ENCODE measurements around the gene RYR3. TPM values are rescaled to one million over a fixed set of nuclear protein-coding genes. Genes with fewer than 3 reads are reported as not detected.
A peak's percentile ranks its signal among the peaks of the same experiment; 100 is the strongest.

RYR3 gene
- total RNA-seq, 2 donors from 2014 or later = 9.7 to 9.9 TPM

DNA sequence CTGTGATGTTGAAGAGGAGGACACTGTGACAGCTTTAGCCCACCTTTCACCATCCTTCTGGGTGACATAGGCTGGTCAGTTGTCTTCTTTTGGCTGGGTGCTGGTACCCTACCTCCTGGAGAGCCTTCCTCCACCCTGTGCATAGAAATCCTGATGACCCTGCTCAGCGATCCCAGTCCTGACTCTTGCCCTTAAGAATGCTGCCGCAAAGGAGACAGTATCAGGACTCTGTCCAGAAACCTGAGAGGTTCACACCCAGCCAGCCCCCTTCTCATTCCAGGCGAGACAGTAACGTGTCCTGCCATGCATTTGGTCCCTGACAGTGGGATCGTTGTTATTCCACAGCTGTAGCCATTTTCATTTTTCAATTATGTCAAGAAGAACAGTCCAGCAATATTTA lies 344.7 kb downstream of the RYR3 start:
- DNase-seq (ENCODE audit: low spot score) = no peak
- intact Hi-C loops (cut with DNase I) = no loop called here

DNA sequence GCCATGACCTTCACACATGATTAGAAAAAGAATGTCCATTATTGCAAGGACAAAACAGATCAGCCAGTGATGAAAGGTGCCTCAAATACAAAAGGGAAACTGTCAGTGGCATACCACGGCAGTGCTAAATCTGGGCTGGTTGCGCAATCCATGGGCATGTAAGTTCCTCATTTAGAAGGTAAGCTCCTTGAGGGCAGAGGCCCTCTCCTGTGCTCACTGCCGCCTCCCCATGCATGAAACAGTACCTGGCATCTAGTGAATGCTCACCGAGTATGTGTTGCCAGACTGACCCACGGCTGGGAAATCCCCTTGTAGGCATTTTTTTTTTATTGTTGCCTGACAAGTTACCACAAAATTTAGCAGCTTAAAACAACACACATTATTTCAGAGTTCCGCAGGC lies 345.4 kb downstream of the RYR3 start:
- intact Hi-C loops (cut with DNase I) = no loop called here
- DNase-seq (ENCODE audit: low spot score) = no peak

DNA sequence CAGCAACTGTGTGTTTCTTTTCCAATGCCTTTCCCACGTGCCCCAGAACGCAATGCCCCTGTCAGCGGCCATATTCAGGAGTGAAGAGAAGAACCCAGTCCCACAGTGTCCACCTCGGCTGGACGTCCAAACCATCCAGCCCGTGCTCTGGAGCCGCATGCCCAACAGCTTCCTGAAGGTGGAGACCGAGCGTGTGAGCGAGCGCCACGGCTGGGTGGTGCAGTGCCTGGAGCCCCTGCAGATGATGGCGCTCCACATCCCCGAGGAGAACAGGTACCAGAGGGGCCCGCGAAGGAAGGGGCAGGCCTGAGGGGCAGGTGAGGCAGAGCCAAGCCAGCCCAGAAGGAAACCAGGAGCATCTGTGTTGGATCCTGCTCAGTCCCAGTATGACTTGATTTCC lies 349.4 kb downstream of the RYR3 start:
- no peak for DNase-seq (ENCODE audit: low spot score)
- intact Hi-C loops (cut with DNase I) = no loop called here

DNA sequence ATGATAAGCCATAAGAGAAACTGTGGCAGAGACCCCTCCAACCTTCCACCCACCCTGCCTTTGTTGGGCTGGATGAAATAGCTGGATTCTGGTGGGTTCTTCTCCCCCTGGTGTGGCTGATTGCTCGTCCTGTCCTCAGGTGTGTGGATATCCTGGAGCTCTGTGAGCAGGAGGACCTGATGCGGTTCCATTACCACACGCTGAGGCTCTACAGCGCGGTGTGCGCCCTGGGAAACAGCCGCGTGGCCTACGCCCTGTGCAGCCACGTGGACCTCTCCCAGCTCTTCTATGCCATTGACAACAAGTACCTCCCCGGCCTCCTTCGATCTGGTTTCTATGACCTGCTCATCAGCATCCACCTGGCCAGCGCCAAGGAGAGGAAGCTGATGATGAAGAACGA lies 351.2 kb downstream of the RYR3 start:
- DNase-seq (ENCODE audit: low spot score) = no peak
- intact Hi-C loops (cut with DNase I) = no loop called here

DNA sequence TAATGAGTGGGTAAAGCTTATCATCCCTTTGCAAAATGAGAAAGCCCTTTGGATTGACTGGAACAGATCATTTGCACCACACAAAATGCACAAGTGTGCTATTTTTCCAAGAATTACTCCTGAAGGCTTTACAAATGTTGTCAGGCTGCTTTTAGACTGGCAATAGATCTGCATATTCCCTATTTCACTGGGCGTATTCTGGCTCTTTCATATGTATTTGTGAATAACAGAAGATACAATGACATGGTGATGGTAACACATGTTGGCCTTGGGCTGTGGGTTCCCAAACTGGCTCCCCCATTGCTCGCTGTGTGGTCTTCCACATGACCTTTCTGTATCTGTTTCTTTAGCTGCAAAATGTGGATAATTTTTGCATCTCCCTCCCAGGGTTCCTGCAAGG lies 354.2 kb downstream of the RYR3 start:
- no peak for DNase-seq (ENCODE audit: low spot score)
- intact Hi-C loops (cut with DNase I) = no loop called here

DNA sequence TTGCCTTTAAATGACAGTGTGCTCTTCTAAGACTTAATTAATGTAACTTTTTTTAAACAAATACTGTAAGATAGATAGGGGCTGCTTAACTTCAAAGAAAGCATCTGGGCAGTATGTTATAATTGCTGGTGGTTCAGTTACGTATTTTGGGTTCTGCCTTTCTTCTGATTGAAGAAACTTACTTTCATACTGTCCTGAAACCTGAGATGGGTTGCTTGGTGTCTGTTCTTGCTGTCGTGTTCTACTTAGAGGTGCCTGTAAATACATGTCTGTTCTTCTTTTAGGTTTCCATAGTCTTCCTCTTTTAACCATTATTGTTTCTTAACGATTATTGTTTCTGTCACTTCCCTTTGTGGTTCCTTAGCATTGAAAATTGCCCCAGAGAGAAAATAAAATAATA lies 359.8 kb downstream of the RYR3 start:
- intact Hi-C loops (cut with DNase I) = no loop called here
- DNase-seq (ENCODE audit: low spot score) = no peak

DNA sequence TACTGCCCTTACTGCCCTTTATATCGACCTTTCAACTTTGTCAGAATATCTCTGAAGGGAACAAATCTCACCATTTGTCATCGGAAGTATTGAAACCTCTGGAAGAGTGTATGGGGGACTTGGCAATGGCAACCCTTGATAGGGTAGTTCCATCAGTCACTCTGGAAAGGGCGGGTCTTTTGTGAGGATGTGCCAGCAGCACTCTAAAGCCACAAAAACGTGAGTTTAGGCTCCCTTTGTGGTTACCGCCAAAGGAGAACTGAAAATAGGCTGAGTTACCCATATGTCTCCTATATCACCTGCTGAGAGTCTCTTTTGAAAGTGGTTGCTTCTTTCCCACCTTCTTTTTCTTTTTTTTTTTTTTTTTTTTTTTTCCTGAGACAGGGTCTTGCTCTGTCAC lies 360.7 kb downstream of the RYR3 start:
- no peak for DNase-seq (ENCODE audit: low spot score)
- intact Hi-C loops (cut with DNase I) = no loop called here

DNA sequence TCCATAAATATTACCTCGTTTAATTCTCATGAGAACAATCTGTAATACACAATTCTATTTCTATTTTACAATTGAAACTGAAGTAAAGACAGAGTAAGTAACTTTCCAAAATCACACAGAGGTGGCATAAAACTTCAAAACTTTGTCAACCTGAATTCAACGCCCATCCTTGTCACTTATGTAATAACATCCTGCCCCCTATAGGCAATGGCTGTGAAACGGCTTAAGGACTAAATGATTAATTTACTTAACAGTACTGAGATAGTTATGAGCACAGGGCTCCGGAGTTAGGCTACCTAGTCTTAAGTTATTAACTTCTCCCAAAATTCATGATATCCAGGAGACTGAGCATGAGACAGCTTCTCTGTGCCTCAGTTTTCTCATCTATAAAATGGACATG lies 364.5 kb downstream of the RYR3 start:
- no peak for DNase-seq (ENCODE audit: low spot score)
- intact Hi-C loops (cut with DNase I) = no loop called here

DNA sequence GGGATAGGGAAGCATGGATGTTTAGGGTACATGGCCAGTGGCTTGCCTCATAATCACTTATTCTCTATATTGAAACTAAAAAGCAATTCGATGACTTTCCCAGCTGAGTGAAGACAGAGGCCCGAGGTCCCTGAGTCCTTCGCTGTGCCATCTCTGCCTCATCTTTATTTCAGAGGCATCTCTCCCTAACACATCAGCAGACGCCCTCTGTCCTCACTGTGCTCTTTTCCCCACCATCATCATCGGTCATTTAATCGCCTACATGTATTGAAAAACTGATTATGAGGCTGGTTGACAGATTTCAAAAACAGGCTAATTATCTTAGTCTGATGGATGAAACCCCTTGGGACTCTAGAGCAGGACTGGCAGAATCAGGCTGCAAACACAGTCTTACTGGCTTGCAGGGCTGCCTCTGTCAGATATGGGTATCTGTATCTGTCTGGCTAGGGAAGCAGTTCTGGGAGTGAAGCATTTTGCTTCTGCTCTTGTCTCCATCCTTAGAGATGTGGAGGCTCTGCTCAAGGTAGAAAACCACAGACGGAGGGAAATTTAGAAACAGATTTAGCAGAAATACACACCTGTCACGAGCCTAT lies 366.6 kb downstream of the RYR3 start:
- intact Hi-C loops (cut with DNase I) = no loop called here
- DNase-seq (ENCODE audit: low spot score) = no peak

DNA sequence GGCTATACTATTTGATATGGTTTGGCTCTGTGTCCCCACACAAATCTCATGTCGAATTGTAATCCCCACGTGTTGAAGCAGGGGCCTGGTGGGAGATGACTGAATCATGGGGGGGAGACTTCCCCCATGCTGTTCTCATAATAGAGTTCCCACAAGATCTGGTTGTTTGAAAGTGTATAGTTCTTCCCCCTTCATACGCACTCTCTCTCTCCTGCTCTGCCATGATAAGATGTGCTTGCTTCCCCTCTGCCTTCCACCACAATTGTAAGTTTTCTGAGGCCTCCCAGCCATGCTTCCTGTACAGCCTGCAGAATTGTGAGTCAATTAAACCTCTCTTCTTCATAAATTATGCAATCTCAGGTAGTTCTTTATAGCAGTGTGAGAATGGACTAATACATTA lies 367.4 kb downstream of the RYR3 start:
- DNase-seq (ENCODE audit: low spot score) = no peak
- intact Hi-C loops (cut with DNase I) = no loop called here

DNA sequence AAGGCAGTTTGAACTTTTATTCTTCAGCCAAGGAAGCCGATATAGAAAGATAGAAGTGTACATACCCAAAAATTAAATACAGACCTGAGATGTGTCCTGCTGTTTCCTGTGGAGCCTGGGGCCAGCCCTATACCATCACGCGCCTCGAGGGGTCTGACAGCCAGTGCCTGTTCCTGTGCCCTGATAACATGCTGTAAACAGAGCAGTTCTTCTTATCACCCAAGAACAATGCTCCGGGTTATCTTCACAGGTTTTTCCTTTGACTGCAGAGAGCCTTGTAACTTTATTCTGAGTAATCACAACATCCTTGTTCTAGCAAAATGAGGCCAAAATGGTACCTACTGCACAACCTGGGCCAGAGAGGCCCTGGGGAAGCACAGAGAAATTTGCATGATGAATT lies 367.8 kb downstream of the RYR3 start:
- no peak for DNase-seq (ENCODE audit: low spot score)
- intact Hi-C loops (cut with DNase I) = no loop called here

DNA sequence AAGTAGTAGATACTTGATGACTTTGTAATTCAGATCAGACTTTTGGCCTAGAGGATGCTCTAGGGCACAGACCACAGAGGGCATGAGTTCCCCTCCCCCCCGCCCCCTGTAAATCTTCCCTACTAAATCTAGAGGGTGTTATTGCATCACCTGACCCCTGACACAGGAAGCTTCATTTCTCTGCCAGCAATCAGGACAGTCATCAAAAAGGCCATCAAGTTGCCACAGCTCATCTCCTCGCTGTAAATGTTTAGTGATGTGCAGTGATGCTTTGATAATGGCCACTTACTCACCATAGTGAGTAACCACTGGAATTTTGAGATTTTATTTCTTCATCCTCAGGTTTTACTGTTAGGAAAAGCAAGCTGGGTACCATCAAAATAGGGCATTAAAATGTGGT lies 368.3 kb downstream of the RYR3 start:
- intact Hi-C loops (cut with DNase I) = no loop called here
- no peak for DNase-seq (ENCODE audit: low spot score)

DNA sequence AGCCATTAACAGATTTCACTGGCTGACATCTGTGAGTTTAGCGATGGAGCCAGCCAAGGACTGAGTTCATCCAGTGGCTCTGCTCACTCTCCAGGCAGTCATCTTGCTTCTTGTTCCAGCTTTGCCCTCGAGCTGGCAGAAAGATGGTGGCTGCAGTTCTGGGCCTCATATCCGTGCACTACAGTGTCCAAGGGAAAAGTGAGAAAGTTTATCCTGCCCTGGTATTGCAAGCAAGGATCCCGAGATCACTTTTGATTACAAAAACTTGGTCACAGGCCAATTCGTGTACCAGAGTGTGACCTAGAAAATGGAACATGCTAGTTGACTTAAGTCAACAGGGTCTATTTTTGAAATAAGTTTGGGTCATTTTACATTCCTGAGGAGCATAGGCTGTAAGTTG lies 369.6 kb downstream of the RYR3 start:
- no peak for DNase-seq (ENCODE audit: low spot score)
- intact Hi-C loops (cut with DNase I) = no loop called here

DNA sequence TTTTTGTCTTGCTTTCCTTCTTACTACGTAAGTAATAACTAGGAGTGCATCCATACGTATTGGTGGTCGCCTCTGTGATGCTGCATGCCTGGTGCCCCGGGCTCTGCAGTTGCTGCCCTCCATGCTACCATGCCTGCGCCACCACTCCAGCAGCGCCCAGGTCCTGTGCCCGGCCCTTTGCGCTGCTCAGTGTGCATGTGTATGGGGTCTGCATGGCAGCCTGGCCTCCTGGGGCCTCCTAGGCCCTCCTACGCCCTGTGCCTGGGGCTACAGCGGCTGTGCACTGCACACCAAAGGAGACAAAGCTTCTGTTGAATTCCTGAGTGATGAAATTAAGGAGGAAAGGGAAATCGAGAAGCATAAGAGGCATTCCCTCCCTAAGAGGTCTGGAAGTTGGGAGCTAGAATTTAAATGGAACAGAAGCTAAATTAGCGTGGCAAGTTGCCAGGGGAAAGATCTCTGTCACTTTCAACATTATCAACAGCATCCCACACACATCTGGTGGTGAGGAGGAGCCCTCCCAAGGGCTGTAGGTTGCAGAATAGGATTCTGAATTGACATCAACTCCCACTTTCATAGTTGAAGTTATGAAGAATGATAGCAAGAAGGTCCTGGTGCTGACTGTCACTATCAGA lies 382.5 kb downstream of the RYR3 start:
- intact Hi-C loops (cut with DNase I) = no loop called here
- DNase-seq (ENCODE audit: low spot score) = no peak

DNA sequence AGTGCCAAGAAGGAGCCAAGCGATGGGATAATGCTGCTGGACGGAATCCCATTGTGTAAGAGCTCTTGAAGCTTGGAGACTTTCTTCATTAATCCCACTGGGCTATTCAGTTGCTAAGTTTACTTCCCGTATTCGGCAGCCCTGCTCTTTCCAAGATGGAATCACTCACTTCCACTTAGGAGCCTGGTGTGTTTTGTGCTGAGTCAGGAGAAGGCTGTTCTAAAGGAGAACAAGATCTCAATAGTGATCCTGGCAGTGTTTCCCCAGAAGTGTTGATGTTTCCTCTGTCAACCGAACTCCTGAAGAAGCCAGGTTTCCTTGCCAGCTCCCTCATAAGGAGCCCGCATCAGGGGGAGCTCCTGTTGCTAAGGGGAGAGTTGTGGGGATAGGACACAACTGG lies 387.4 kb downstream of the RYR3 start:
- intact Hi-C loops (cut with DNase I) = no loop called here
- DNase-seq (ENCODE audit: low spot score) = no peak

DNA sequence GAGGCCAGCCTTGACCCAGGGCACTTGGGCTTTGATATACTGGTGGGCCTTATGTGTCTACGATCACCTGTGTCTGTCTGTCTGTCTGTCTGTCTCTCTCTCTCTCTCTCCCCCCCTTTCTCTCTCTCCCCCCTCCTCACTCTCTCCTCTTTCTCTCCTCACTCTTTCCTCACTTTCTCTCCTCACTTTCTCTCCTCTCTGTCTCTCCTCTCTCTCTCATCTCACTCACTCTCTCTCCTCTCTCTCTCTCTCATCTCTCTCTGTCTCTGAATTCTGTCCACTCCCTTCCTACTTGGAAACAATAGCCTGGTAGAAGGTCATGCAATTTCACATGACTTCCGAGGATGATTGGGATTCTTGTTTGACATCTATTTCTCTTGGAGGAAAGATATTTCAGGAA lies 388.4 kb downstream of the RYR3 start:
- no peak for DNase-seq (ENCODE audit: low spot score)
- intact Hi-C loops (cut with DNase I) = no loop called here

DNA sequence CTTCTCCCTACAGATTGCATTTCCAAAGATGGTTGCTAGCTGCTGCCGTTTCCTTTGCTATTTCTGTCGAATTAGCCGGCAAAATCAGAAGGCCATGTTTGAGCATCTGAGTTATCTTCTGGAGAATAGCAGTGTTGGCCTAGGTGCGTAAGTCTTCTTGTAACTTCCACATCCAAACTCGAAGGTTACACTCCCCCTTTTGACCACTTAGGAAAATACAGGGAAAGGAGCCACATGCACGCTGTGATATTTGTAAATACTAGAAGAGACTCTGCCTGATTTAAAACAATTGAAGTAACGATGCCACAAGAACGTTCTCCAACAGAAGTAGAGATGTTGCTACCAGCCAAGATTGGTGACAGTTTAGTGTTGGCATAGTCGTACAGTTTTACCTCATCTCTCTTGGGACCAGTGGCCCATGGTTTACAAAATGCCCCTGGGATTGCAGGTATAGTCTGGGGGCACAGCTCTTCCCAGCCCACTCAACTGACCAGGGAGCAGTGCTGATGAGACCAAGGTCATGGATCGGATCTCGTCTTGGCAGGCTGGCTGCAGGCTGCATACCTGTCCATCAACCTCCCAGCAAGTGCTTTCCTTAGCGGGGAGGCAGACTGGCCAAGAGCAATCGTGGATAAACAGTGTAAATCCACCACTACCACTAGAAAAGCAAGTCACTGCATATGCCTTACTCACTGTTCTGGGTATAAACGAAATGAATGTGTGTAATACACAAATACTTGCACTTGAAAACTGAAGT lies 389.1 kb downstream of the RYR3 start:
- DNase-seq (ENCODE audit: low spot score) = no peak
- intact Hi-C loops (cut with DNase I) = loop anchor here in 1 of 2 donors (10.0 kb wide), 1 partner anchor 405 kb away; no protein-coding TSS in a partner anchor

DNA sequence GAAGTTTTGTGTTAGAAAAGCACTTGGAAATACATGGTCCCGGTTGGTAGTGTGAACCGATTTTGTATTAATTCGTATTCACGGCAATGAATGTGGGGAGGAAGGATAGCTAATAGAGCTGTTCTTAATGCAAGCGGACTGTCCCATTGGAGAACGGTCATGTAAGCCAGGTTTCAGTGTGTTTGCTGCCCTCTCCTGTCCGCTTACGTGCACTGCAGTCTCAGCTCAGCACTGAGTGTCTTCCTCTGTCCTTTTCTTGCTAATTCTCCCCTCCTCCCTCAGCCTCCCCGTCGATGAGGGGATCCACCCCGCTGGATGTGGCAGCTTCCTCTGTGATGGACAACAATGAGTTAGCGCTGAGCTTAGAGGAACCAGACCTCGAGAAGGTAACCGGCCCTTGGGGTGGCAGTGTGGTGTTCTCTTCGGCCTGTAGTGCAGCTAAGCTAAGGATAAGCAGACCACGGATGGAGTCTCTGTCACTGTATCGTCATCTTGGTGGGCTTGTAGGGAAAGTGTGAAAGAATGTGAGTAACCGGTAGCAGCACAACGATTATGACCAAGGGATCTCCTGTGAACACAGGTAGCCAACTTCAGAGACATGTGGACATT lies 390.0 kb downstream of the RYR3 start:
- peak; percentile 90 for DNase-seq (ENCODE audit: low spot score)
- intact Hi-C loops (cut with DNase I) = loop anchor here in 1 of 2 donors (10.0 kb wide), 1 partner anchor 406 kb away; no protein-coding TSS in a partner anchor

DNA sequence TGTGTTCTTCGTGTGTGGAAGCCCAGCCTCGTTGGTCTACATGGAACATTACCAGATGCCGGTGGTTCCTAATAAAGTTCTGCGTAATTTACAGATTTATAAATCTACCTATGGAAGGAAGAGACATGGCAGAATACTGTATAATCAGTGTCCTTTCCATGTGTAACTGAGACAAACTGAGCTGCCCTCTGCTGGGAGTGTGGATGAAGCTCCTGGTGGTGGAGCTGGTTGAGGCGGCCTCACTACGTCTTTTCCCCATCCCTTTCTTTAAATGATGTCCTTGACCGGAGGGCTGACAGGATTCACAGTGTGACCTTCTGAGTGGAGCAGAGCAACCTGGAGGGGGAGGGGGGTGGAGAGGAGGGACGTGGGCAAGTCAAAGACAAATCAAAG lies 390.5 kb downstream of the RYR3 start:
- intact Hi-C loops (cut with DNase I) = loop anchor here in 1 of 2 donors (10.0 kb wide), 1 partner anchor 406 kb away; no protein-coding TSS in a partner anchor
- DNase-seq (ENCODE audit: low spot score) = no peak

DNA sequence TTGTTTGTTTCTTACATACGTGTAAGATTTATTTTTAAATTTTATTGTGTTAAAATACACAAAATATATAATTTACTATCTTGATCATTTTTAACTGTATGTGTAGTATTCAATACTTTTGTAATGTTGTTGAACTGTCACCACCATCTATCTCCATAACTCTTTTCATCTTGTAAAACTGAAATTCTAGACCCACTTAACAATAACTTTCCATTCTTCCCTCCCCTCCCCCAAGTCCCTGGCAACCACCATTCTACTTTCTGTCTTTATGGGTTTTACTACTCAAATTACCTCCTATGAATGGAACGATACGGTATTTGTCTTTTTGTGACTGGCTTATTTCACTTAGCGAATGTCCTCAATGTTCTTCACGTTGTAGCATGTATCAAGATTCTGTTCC lies 395.4 kb downstream of the RYR3 start:
- intact Hi-C loops (cut with DNase I) = loop anchor here in 1 of 2 donors (10.0 kb wide), 1 partner anchor 411 kb away; no protein-coding TSS in a partner anchor
- no peak for DNase-seq (ENCODE audit: low spot score)

Measured in posterior vena cava (tissue), 2 donors.